Ishikawa (cell line): ENCODE results near the gene TP53BP1.

Experiments used
- CEBPB ChIP-seq: IDR thresholded peaks from 2 replicates; pipeline ENCODE4 v1.6.1; 2012
- CREB1 ChIP-seq: IDR thresholded peaks from 2 replicates; pipeline ENCODE4 v1.6.1; 2012; ENCODE audit warnings: low read depth
- EGR1 ChIP-seq: IDR thresholded peaks from 2 replicates; pipeline ENCODE4 v1.6.1; 2012
- EP300 ChIP-seq: IDR thresholded peaks from 2 replicates; pipeline ENCODE4 v1.6.1; 2012; ENCODE audit warnings: borderline replicate concordance
- FOXM1 ChIP-seq: IDR thresholded peaks from 2 replicates; pipeline ENCODE4 v1.6.1; 2012; ENCODE audit warnings: low read depth, borderline replicate concordance
- NFIC ChIP-seq: IDR thresholded peaks from 2 replicates; pipeline ENCODE4 v1.6.1; 2012
- RAD21 ChIP-seq: IDR thresholded peaks from 2 replicates; pipeline ENCODE4 v1.6.1; 2012; ENCODE audit warnings: low read depth
- TAF1 ChIP-seq: IDR thresholded peaks from 2 replicates; pipeline ENCODE4 v1.6.1; 2012; ENCODE audit warnings: low read depth, mild to moderate bottlenecking
- TCF12 ChIP-seq: IDR thresholded peaks from 2 replicates; pipeline ENCODE4 v1.6.1; 2012; ENCODE audit warnings: low read depth
- TEAD4 ChIP-seq: IDR thresholded peaks from 2 replicates; pipeline ENCODE4 v1.6.1; 2012
- YY1 ChIP-seq: IDR thresholded peaks from 2 replicates; pipeline ENCODE4 v1.6.1; 2012; ENCODE audit warnings: low read depth
- ZBTB7A ChIP-seq: IDR thresholded peaks from 2 replicates; pipeline ENCODE4 v1.6.1; 2012; ENCODE audit warnings: low read depth
- TF ChIP-seq, protein P1 (sequence below): IDR thresholded peaks from 2 replicates; pipeline ENCODE4 v1.6.1; 2012; ENCODE audit warnings: low read depth, mild to moderate bottlenecking
- TF ChIP-seq, protein P2 (sequence below): IDR thresholded peaks from 2 replicates; pipeline ENCODE4 v1.6.1; 2012

The TP53BP1 gene

GRCh38 chr15:43488790-43489189, 4.2 kb downstream of the TP53BP1 start:
- TF ChIP-seq, protein P1, sequence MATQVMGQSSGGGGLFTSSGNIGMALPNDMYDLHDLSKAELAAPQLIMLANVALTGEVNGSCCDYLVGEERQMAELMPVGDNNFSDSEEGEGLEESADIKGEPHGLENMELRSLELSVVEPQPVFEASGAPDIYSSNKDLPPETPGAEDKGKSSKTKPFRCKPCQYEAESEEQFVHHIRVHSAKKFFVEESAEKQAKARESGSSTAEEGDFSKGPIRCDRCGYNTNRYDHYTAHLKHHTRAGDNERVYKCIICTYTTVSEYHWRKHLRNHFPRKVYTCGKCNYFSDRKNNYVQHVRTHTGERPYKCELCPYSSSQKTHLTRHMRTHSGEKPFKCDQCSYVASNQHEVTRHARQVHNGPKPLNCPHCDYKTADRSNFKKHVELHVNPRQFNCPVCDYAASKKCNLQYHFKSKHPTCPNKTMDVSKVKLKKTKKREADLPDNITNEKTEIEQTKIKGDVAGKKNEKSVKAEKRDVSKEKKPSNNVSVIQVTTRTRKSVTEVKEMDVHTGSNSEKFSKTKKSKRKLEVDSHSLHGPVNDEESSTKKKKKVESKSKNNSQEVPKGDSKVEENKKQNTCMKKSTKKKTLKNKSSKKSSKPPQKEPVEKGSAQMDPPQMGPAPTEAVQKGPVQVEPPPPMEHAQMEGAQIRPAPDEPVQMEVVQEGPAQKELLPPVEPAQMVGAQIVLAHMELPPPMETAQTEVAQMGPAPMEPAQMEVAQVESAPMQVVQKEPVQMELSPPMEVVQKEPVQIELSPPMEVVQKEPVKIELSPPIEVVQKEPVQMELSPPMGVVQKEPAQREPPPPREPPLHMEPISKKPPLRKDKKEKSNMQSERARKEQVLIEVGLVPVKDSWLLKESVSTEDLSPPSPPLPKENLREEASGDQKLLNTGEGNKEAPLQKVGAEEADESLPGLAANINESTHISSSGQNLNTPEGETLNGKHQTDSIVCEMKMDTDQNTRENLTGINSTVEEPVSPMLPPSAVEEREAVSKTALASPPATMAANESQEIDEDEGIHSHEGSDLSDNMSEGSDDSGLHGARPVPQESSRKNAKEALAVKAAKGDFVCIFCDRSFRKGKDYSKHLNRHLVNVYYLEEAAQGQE: peak; percentile 44
- no peak for TF ChIP-seq CREB1

DNA sequence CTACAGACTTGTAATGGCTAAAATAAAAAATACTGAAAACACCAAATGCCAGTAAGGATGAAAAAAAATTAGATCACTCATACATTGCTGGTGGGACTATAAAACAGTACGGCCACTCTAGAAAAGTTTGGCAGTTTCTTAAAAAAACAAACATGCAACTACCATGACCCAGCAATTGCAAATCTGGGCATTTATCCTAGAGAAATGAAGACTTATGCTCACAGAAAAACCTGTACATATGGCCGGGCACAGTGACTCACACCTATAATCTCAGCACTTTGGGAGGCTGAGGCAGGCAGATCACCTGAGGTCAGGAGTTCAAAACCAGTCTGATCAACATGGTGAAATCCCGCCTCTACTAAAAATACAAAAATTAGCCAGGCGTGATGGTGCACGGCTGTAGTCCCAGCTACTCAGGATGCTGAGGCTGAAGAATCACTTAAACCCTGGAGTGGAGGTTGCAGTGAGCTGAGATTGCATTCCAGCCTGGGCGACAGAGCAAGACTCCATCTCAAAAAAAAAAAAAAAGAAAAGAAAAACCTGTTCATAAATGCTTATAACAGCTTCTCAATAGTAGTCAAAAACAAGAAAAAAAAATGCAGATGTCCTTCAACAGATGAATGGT, 5.6 kb downstream of the TP53BP1 start:
- no peak for TF ChIP-seq TCF12
- no peak for TF ChIP-seq TAF1
- TF ChIP-seq EP300: no peak
- TF ChIP-seq TEAD4: no peak
- TF ChIP-seq, protein P1: no peak
- TF ChIP-seq FOXM1: no peak
- TF ChIP-seq ZBTB7A: no peak

DNA sequence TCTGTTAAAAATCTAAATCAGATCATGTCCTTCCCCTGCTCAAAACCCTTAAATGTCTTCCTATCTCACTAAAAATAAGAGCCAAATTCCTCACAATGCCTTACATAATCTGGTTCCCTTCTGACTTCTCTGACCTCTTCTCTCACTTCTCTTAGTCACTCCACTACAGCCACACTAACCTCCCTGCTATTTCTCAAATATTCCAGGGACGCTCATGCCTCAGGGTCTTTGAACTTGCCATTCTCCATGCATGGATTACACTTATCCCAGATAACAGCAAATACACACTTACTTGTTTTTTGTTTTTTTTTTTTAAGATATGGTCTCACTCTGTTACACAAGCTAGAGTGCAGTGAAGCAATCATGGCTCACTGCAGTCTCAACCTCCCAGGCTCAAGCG, 8.5 kb downstream of the TP53BP1 start:
- TF ChIP-seq, protein P2, sequence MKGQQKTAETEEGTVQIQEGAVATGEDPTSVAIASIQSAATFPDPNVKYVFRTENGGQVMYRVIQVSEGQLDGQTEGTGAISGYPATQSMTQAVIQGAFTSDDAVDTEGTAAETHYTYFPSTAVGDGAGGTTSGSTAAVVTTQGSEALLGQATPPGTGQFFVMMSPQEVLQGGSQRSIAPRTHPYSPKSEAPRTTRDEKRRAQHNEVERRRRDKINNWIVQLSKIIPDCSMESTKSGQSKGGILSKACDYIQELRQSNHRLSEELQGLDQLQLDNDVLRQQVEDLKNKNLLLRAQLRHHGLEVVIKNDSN: no peak
- no peak for TF ChIP-seq RAD21
- TF ChIP-seq, protein P1: no peak
- no peak for TF ChIP-seq TCF12
- no peak for TF ChIP-seq CEBPB

DNA sequence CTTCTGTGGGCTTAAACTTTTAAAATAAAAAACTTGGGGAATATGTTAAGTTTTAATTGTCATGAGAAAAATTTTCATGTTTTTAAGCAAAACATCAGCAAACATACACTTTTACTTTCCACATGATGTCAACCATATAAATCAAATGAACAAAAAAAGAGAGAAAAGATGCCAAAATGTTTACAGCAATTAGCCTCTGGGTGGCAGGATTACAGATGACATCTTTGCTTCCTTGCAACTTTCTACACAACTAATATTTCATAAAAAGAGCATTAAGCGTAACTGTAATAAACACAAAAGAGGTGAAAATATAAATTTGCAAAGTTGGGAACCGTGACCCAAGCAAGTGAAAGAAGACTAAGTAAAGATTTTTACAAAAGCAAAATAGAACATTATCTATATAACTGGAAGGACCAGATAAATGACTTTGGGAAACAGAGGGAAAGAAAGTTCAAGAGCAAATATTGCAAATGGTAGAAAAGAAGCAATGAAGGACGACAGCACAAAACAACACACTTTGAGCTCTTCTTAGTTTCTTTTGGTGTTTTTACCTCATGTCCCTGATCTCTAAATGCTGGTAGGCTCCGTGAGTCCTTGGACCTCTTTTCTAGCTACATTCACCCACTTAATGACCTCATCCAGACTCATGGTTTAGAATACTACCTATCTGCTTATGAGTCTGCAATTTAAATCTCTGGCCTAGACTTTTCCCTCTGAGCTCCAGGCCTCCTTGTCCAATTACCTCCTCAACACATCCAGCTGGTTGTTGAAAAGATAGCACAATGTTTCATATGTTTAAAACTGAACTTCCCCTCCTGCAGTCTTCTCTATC, 9.4 kb downstream of the TP53BP1 start:
- TF ChIP-seq FOXM1 (no peak), RAD21 (peak; percentile 16; the same call in 1 of the 2 replicates)

DNA sequence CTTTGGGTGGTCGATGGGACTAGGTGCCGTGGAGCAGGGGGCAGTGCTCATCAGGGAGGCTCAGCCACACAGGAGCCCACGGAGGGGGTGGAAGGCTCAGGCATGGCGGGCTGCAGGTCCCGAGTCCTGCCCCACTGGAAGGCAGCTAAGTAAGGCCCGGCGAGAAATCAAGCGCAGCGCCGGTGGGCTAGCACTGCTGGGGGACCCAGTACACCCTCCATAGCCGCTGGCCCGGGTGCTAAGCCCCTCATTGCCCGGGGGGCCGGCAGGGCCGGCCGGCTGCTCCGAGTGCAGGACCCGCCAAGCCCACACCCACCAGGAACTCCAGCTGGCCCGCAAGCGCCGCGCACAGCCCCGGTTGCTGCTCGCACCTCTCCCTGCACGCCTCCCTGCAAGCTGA, 19.1 kb downstream of the TP53BP1 start:
- TF ChIP-seq EGR1: no peak
- TF ChIP-seq, protein P1: no peak
- TF ChIP-seq YY1: no peak
- TF ChIP-seq CEBPB: no peak
- no peak for TF ChIP-seq NFIC
- no peak for TF ChIP-seq CREB1
- TF ChIP-seq TAF1: no peak
- TF ChIP-seq TCF12: no peak
- no peak for TF ChIP-seq TEAD4
- no peak for TF ChIP-seq ZBTB7A
